Panc1 (cell line): ENCODE measurements around the gene PTGR3. TPM values are rescaled to one million over a fixed set of nuclear protein-coding genes. Genes with fewer than 3 reads are reported as not detected.

Experiments used
- ATAC-seq: fragments of 200-7000 bp; cut with Tn5 transposase; 2 replicates; pipeline ENCODE4 v1.9.1; 2020; ENCODE audit warnings: mild to moderate bottlenecking, moderate library complexity
- BruUV-seq: library from RNA; stranded (reverse); fragments of 400-500 nt; replicated peaks from 2 replicates; lab custom pipeline; 2021; lab: Mats Ljungman, UMichigan
- CTCF ChIA-PET: fragments of 300-600 bp; sonication (Branson Sonifier 250); formaldehyde crosslinking; loops from one replicate; lab custom pipeline; 2022; ENCODE audit warnings: antibody characterized with exemption; lab: Charles Lee
- POLR2A ChIA-PET: fragments of 300-600 bp; sonication (Branson Sonifier 250); formaldehyde crosslinking; loops from one replicate; lab custom pipeline; 2022; ENCODE audit warnings: antibody characterized with exemption; lab: Charles Lee
- DNase-seq: peaks from one replicate; pipeline ENCODE4 v3.0.0-alpha.2; 2010; ENCODE audit warnings: low read depth, low spot score
- H3K27ac ChIP-seq: 2 replicates; pipeline ENCODE4 v1.5.1; 2011; ENCODE audit warnings: mild to moderate bottlenecking, low read length, inconsistent platforms
- H3K27me3 ChIP-seq: fragments of 200-500 bp; sonication (Bioruptor generic); 2 replicates; pipeline ENCODE4 v1.6.0; 2014; ENCODE audit warnings: low read length, inconsistent platforms; ENCODE audit not compliant: control insufficient read depth, insufficient read depth
- H3K36me3 ChIP-seq: fragments of 200-500 bp; sonication (Bioruptor generic); 2 replicates; pipeline ENCODE4 v1.5.1; 2014; ENCODE audit warnings: inconsistent platforms, mild to moderate bottlenecking, low read length, moderate library complexity; ENCODE audit not compliant: control insufficient read depth, insufficient read depth
- H3K4me1 ChIP-seq: 2 replicates; pipeline ENCODE4 v1.5.1; 2011; ENCODE audit warnings: inconsistent platforms, mild to moderate bottlenecking, low read length, moderate library complexity; ENCODE audit not compliant: control insufficient read depth, insufficient read depth
- H3K4me3 ChIP-seq, 2 experiments: 2 replicates each; pipeline ENCODE4 v1.5.1; 2011 to 2012; ENCODE audit warnings: low read depth in 2 of 2, low read length in 2 of 2, mild to moderate bottlenecking in 2 of 2, inconsistent platforms in 1 of 2, moderate library complexity in 1 of 2
- H3K9me3 ChIP-seq: fragments of 200-500 bp; sonication (Bioruptor generic); 2 replicates; pipeline ENCODE4 v1.5.1; 2014; ENCODE audit warnings: low read depth, mild to moderate bottlenecking, inconsistent platforms, low read length, moderate library complexity; ENCODE audit not compliant: control insufficient read depth, insufficient read depth
- POLR2AphosphoS5 ChIP-seq: IDR thresholded peaks from 2 replicates; pipeline ENCODE4 v1.6.1; 2012; ENCODE audit warnings: mild to moderate bottlenecking, low read depth, low read length, moderate library complexity
- SIN3A ChIP-seq: IDR thresholded peaks from 2 replicates; pipeline ENCODE4 v1.6.1; 2012; ENCODE audit warnings: low read depth, mild to moderate bottlenecking, low read length, moderate library complexity, borderline replicate concordance; ENCODE audit not compliant: insufficient read depth
- TCF7L2 ChIP-seq: IDR thresholded peaks from 2 replicates; pipeline ENCODE4 v1.6.1; 2011; ENCODE audit warnings: mild to moderate bottlenecking, low read depth, low read length, inconsistent platforms
- in situ Hi-C: cut with HindIII; loops from 2 replicates; pipeline ENCODE4 v1.10.0; 2016; ENCODE audit warnings: low sequenced_read_pairs, low pct_unique_long_range_greater_than_20kb
- intact Hi-C: fragments of 100-400 bp; cut with micrococcal nuclease; formaldehyde crosslinking; loops from one replicate; pipeline ENCODE4 v1.10.0; 2022; ENCODE audit not compliant: unreplicated experiment
- total RNA-seq: library from RNA; stranded (reverse); gene quantifications from one replicate; pipeline ENCODE4 v1.2.1, GENCODE V29; 2021; ENCODE audit not compliant: unreplicated experiment
- TF ChIP-seq, protein P1 (sequence below), 2 experiments: IDR thresholded peaks; 2 replicates each; pipeline ENCODE4 v1.6.1; 2011 to 2012; ENCODE audit warnings: low read depth in 2 of 2, control low read depth in 1 of 2, low read length in 1 of 2, mild to moderate bottlenecking in 1 of 2, moderate library complexity in 1 of 2; ENCODE audit not compliant: insufficient read depth in 1 of 2
- TF ChIP-seq, protein P2 (sequence below): fragments of 450-650 bp; IDR thresholded peaks from 2 replicates; pipeline ENCODE4 v1.5.1; 2017; ENCODE audit warnings: mild to moderate bottlenecking

Gene PTGR3
- total RNA-seq, 1 experiment from 2014 or later: 45.0 TPM

DNA sequence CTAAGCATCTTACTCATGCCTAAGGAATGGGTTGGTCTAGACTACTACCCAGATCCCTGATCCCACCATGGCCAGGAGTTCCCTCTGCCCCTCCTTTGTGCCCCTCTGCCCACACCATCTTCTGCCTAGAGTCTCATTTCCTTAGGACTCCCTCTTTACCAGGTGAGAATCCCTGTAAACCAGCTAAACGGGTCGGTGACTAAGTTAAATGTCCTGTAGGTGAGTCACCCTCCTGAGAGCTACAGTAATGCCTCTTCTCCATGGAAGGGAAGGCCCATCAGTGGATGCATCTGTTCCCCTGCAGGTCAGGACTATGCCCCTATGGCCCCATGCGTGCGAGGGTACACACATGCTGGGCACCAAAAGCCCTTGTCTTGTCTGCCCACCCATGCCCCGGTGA is 25.4 kb downstream of the PTGR3 start:
- ATAC-seq (peak; percentile 72), DNase-seq (no peak)
- intact Hi-C loops: no loop called here
- H3K4me3 ChIP-seq: no peak overlapping the region
- no peaks in the 10 kb centered on the region for H3K36me3 ChIP-seq
- no peaks in the 10 kb centered on the region for H3K9me3 ChIP-seq
- H3K27ac ChIP-seq: no peak overlapping the region
- ChIA-PET POLR2A (no interaction called here), CTCF (no interaction called here)
- no peaks in the 10 kb centered on the region for H3K27me3 ChIP-seq
- no peaks in the 10 kb centered on the region for H3K4me1 ChIP-seq
- TF ChIP-seq TCF7L2 (no peak), SIN3A (no peak), POLR2AphosphoS5 (no peak)
- TF ChIP-seq, protein P1, sequence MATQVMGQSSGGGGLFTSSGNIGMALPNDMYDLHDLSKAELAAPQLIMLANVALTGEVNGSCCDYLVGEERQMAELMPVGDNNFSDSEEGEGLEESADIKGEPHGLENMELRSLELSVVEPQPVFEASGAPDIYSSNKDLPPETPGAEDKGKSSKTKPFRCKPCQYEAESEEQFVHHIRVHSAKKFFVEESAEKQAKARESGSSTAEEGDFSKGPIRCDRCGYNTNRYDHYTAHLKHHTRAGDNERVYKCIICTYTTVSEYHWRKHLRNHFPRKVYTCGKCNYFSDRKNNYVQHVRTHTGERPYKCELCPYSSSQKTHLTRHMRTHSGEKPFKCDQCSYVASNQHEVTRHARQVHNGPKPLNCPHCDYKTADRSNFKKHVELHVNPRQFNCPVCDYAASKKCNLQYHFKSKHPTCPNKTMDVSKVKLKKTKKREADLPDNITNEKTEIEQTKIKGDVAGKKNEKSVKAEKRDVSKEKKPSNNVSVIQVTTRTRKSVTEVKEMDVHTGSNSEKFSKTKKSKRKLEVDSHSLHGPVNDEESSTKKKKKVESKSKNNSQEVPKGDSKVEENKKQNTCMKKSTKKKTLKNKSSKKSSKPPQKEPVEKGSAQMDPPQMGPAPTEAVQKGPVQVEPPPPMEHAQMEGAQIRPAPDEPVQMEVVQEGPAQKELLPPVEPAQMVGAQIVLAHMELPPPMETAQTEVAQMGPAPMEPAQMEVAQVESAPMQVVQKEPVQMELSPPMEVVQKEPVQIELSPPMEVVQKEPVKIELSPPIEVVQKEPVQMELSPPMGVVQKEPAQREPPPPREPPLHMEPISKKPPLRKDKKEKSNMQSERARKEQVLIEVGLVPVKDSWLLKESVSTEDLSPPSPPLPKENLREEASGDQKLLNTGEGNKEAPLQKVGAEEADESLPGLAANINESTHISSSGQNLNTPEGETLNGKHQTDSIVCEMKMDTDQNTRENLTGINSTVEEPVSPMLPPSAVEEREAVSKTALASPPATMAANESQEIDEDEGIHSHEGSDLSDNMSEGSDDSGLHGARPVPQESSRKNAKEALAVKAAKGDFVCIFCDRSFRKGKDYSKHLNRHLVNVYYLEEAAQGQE (IDR thresholded peaks at IDR 0.05; ENCODE audit: insufficient read depth in 1 of 2, low read depth in 2 of 2, low read length in 1 of 2): no peak
- TF ChIP-seq, protein P2, sequence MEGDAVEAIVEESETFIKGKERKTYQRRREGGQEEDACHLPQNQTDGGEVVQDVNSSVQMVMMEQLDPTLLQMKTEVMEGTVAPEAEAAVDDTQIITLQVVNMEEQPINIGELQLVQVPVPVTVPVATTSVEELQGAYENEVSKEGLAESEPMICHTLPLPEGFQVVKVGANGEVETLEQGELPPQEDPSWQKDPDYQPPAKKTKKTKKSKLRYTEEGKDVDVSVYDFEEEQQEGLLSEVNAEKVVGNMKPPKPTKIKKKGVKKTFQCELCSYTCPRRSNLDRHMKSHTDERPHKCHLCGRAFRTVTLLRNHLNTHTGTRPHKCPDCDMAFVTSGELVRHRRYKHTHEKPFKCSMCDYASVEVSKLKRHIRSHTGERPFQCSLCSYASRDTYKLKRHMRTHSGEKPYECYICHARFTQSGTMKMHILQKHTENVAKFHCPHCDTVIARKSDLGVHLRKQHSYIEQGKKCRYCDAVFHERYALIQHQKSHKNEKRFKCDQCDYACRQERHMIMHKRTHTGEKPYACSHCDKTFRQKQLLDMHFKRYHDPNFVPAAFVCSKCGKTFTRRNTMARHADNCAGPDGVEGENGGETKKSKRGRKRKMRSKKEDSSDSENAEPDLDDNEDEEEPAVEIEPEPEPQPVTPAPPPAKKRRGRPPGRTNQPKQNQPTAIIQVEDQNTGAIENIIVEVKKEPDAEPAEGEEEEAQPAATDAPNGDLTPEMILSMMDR: no peak
- BruUV-seq: no TSS peak
- in situ Hi-C loops: no loop called here

DNA sequence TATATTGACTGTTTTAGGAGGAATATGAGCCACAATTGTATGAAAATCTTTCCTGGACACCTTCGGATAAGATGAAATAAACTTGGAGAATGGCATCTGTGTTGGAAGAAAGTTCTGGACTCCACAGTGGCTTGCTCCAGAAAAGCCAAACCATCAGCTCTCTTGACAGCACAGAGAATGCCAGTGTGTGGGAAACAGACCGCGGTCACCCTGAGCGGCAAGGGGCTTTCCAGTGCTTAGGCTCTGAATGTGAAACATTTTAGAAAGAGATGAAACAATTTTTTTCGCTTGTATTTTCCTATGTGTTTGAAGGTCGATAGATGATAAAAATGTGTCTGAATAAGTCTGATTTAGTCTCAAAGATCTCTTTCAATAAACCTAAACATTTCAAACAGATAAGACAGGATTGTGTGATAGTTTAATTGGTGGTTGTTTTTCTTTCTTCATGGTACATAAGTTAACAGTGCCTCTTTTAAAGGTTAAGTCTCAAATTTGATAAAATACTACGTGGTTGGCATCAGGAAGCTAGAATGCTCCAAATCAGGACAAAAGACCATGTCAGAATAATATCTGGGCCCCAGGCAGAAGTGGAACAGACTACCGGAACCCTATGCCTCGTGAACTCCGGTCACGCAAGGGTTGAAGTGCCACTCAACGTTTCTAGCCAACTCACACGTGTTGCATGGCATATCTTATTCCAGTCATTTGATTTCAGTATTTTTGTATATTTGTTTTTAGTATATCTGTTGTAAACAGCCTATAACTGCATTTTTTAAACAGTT is 28.9 kb downstream of the PTGR3 start:
- intact Hi-C loops: no loop called here

More for the DNA sequence above, 28.9 kb downstream of the PTGR3 start:
- ChIA-PET POLR2A (no interaction called here), CTCF (no interaction called here)
- no peak for DNase-seq
- TF ChIP-seq TCF7L2 (no peak), POLR2AphosphoS5 (no peak), SIN3A (no peak)
- TF ChIP-seq, protein P1 (IDR thresholded peaks at IDR 0.05; ENCODE audit: insufficient read depth in 1 of 2, low read depth in 2 of 2, low read length in 1 of 2): no peak
- TF ChIP-seq, protein P2: no peak
- Histone ChIP-seq H3K4me1 (no peaks in the 10 kb centered on the region), H3K4me3 (no peak overlapping the region), H3K27ac (no peak overlapping the region), H3K9me3 (no peaks in the 10 kb centered on the region), H3K27me3 (no peaks in the 10 kb centered on the region), H3K36me3 (no peaks in the 10 kb centered on the region)
- ATAC-seq: no peak
- in situ Hi-C loops: no loop called here
- no TSS peak for BruUV-seq
